HG03025 (cell line): ENCODE results near the gene GTF3C1.
"Not testable (repeated sequence)": the region's sequence is repeated elsewhere in the genome, so short reads cannot be mapped to it uniquely, and the experiment has no call there.

Experiments used
- ATAC-seq: cut with Tn5 transposase; IDR thresholded peaks from one replicate; pipeline ENCODE4 v1.9.1; 2021; ENCODE audit warnings: mild to moderate bottlenecking, moderate library complexity; ENCODE audit not compliant: unreplicated experiment, low FRiP score

Gene GTF3C1

GRCh38 chr16:27470567-27471431 lies 78.9 kb downstream of the GTF3C1 start:
- ATAC-seq = no peak

- no peak for ATAC-seq
Measured at GRCh38 chr16:27468941-27469531, 80.7 kb downstream of the GTF3C1 start.

- no peak for ATAC-seq
Measured at GRCh38 chr16:27465483-27465879, 84.2 kb downstream of the GTF3C1 start.

- no peak for ATAC-seq
Measured at GRCh38 chr16:27464626-27465482, 84.9 kb downstream of the GTF3C1 start.

GRCh38 chr16:27463741-27464591 lies 85.7 kb downstream of the GTF3C1 start:
- no peak for ATAC-seq

- ATAC-seq = no peak
Measured at GRCh38 chr16:27462846-27463682, 86.6 kb downstream of the GTF3C1 start.

GRCh38 chr16:27462200-27462845 lies 87.4 kb downstream of the GTF3C1 start:
- ATAC-seq = no peak

GRCh38 chr16:27461483-27462171 lies 88.1 kb downstream of the GTF3C1 start:
- ATAC-seq = no peak

GRCh38 chr16:27460663-27461482 lies 88.8 kb downstream of the GTF3C1 start:
- ATAC-seq = no peak

GRCh38 chr16:27460213-27460612 lies 89.5 kb downstream of the GTF3C1 start:
- ATAC-seq = no peak

- no peak for ATAC-seq
Measured at GRCh38 chr16:27458987-27459688, 90.6 kb downstream of the GTF3C1 start.

- ATAC-seq = no peak
Measured at GRCh38 chr16:27458258-27458657, 91.5 kb downstream of the GTF3C1 start.

GRCh38 chr16:27457605-27457900 lies 92.2 kb downstream of the GTF3C1 start:
- not testable (repeated sequence) for ATAC-seq

GRCh38 chr16:27455700-27456099 lies 94.0 kb downstream of the GTF3C1 start:
- ATAC-seq = no peak

GRCh38 chr16:27453494-27453825 lies 96.3 kb downstream of the GTF3C1 start:
- no peak for ATAC-seq

GRCh38 chr16:27452569-27453493 lies 96.9 kb downstream of the GTF3C1 start:
- no peak for ATAC-seq
